HepG2 (cell line): Measurements from ENCODE around the gene CFAP61. TPM values are rescaled to one million over a fixed set of nuclear protein-coding genes. Genes with fewer than 3 reads are reported as not detected.

Experiments used
- ATAC-seq: fragments of 200-7000 bp; cut with Tn5 transposase; 3 replicates; pipeline ENCODE4 v1.9.1; 2020; ENCODE audit warnings: mild to moderate bottlenecking, moderate library complexity
- BruUV-seq: library from RNA; stranded (reverse); fragments of 400-500 nt; replicated peaks from 2 replicates; lab custom pipeline; 2021; lab: Mats Ljungman, UMichigan
- CTCF ChIA-PET: fragments of 300-600 bp; formaldehyde crosslinking; extraction: SDS; loops from one replicate; lab custom pipeline; 2021; ENCODE audit warnings: low total read pairs, inconsistent platforms, low intra/inter-chr PET ratio; lab: Yijun Ruan, JAX
- POLR2A ChIA-PET: fragments of 350-600 bp; sonication (Branson Sonifier 250); formaldehyde crosslinking; loops from one replicate; lab custom pipeline; 2020; ENCODE audit warnings: antibody characterized with exemption, inconsistent platforms; lab: Yijun Ruan, JAX
- DNase-seq: peaks from one replicate; pipeline ENCODE4 v3.0.0-alpha.2; 2015; ENCODE audit warnings: low spot score
- FAIRE-seq: peaks from 3 replicates; lab custom pipeline; 2011; peaks lifted over from hg19 to GRCh38; lab: Jason Lieb, UNC
- H2AFZ ChIP-seq: one replicate; pipeline ENCODE4 v1.6.1; 2011; ENCODE audit warnings: low read length, inconsistent platforms
- H3K27ac ChIP-seq: fragments of 300-600 bp; 3 replicates; pipeline ENCODE4 v1.8.0; 2011; ENCODE audit warnings: mixed run types, mild to moderate bottlenecking, mixed read lengths, low read length, inconsistent platforms; ENCODE audit not compliant: insufficient read depth; ENCODE audit errors: extremely low read length
- H3K27me3 ChIP-seq, 2 experiments: fragments of 200-600 bp in 1 of 2; 2 replicates in 1 of 2; 3 replicates in 1 of 2; pipeline versions ENCODE4 v1.6.0 to v1.8.0; 2011; ENCODE audit warnings: low read length in 2 of 2, mild to moderate bottlenecking in 2 of 2, moderate library complexity in 2 of 2, inconsistent platforms in 1 of 2; ENCODE audit not compliant: insufficient read depth in 2 of 2, control insufficient read depth in 1 of 2
- H3K36me3 ChIP-seq, 2 experiments: fragments of 200-600 bp in 1 of 2; replicated peaks in 1 of 2; 2 replicates in 1 of 2; 3 replicates in 1 of 2; pipeline versions ENCODE4 v1.5.1 to v1.8.0; 2011; ENCODE audit warnings: low read length in 2 of 2, inconsistent platforms in 1 of 2; ENCODE audit not compliant: insufficient read depth in 2 of 2, control insufficient read depth in 1 of 2
- H3K4me1 ChIP-seq: 2 replicates; pipeline ENCODE4 v1.5.1; 2012; ENCODE audit warnings: low read length, inconsistent platforms; ENCODE audit not compliant: insufficient read depth
- H3K4me2 ChIP-seq: 2 replicates; pipeline ENCODE4 v1.6.0; 2011; ENCODE audit warnings: low read depth, low read length, inconsistent platforms
- H3K4me3 ChIP-seq, 3 experiments: fragments of 200-600 bp in 1 of 3; sonication (generic), shearing (Covaris generic) in 1 of 3; replicated peaks in 1 of 3; 2 replicates each; pipeline ENCODE4 v1.5.1; 2011 to 2016; ENCODE audit warnings: low read length in 3 of 3, inconsistent platforms in 2 of 3, low read depth in 2 of 3, mild to moderate bottlenecking in 2 of 3, control low read depth in 1 of 3, mixed read lengths in 1 of 3; ENCODE audit not compliant: insufficient read depth in 1 of 3
- H3K79me2 ChIP-seq: one replicate; pipeline ENCODE4 v1.6.1; 2011; ENCODE audit warnings: low read length, inconsistent platforms; ENCODE audit not compliant: insufficient read depth
- H3K9ac ChIP-seq: 2 replicates; pipeline ENCODE4 v1.6.0; 2011; ENCODE audit warnings: mild to moderate bottlenecking, low read depth, low read length, inconsistent platforms; ENCODE audit not compliant: insufficient read depth
- H3K9me3 ChIP-seq: 2 replicates; pipeline ENCODE4 v1.5.1; 2012; ENCODE audit warnings: mild to moderate bottlenecking, low read length
- H4K20me1 ChIP-seq: 2 replicates; pipeline ENCODE4 v1.6.0; 2011; ENCODE audit warnings: inconsistent platforms, mild to moderate bottlenecking, low read length, moderate library complexity; ENCODE audit not compliant: insufficient read depth
- ARID2 ChIP-seq: sonication (generic); formaldehyde crosslinking; IDR thresholded peaks from 2 replicates; pipeline ENCODE4 v1.8.1; 2022; ENCODE audit warnings: mild to moderate bottlenecking, missing genetic modification reagents, borderline replicate concordance
- HHEX ChIP-seq: IDR thresholded peaks from 2 replicates; pipeline ENCODE4 v1.6.1; 2016; ENCODE audit warnings: control low read depth
- NFE2 ChIP-seq: sonication (generic); formaldehyde crosslinking; IDR thresholded peaks from 2 replicates; pipeline ENCODE4 v1.4.0; 2020; ENCODE audit warnings: missing genetic modification reagents
- POLR2A ChIP-seq, 2 experiments: IDR thresholded peaks; 2 replicates each; pipeline ENCODE4 v1.6.1; 2011; ENCODE audit warnings: low read depth in 2 of 2, low read length in 2 of 2, mild to moderate bottlenecking in 1 of 2, moderate library complexity in 1 of 2; ENCODE audit not compliant: insufficient read depth in 1 of 2
- REPIN1 ChIP-seq: sonication (generic); formaldehyde crosslinking; IDR thresholded peaks from 2 replicates; pipeline ENCODE4 v1.8.0; 2022; ENCODE audit warnings: missing genetic modification reagents, low read depth, mild to moderate bottlenecking, borderline replicate concordance
- SRF ChIP-seq: IDR thresholded peaks from 2 replicates; pipeline ENCODE4 v1.6.1; 2011; ENCODE audit warnings: mild to moderate bottlenecking, low read depth, low read length, moderate library complexity
- TCF7L2 ChIP-seq: IDR thresholded peaks from 2 replicates; pipeline ENCODE4 v1.6.1; 2011; ENCODE audit warnings: mild to moderate bottlenecking, low read depth, low read length, moderate library complexity
- TEAD2 ChIP-seq: sonication (generic); formaldehyde crosslinking; IDR thresholded peaks from 2 replicates; pipeline ENCODE4 v1.9.0; 2021; ENCODE audit warnings: missing genetic modification reagents
- TSC22D2 ChIP-seq: sonication (generic); formaldehyde crosslinking; IDR thresholded peaks from 2 replicates; pipeline ENCODE4 v1.5.1; 2020; ENCODE audit warnings: missing genetic modification reagents, mild to moderate bottlenecking, borderline replicate concordance
- ZFX ChIP-seq: sonication (generic); formaldehyde crosslinking; IDR thresholded peaks from 2 replicates; pipeline ENCODE4 v1.4.0; 2020; ENCODE audit warnings: mild to moderate bottlenecking, low read depth, missing genetic modification reagents, moderate library complexity
- ZNF124 ChIP-seq: sonication (generic); formaldehyde crosslinking; IDR thresholded peaks from 2 replicates; pipeline ENCODE4 v1.4.0; 2020; ENCODE audit warnings: missing genetic modification reagents
- ZNF431 ChIP-seq: sonication (generic); formaldehyde crosslinking; IDR thresholded peaks from 2 replicates; pipeline ENCODE4 v1.9.0; 2022; ENCODE audit warnings: missing genetic modification reagents, low read depth, mild to moderate bottlenecking, borderline replicate concordance
- ZNF468 ChIP-seq: sonication (generic); formaldehyde crosslinking; IDR thresholded peaks from 2 replicates; pipeline ENCODE4 v1.8.0; 2022; ENCODE audit warnings: mild to moderate bottlenecking, moderate library complexity, missing genetic modification reagents
- ZNF616 ChIP-seq: sonication (generic); formaldehyde crosslinking; IDR thresholded peaks from 2 replicates; pipeline ENCODE4 v1.5.0; 2020; ENCODE audit warnings: low read depth, mild to moderate bottlenecking, missing genetic modification reagents
- ZNF652 ChIP-seq: IDR thresholded peaks from 2 replicates; pipeline ENCODE4 v1.6.1; 2016; ENCODE audit warnings: low read depth, borderline replicate concordance
- ZNF792 ChIP-seq: IDR thresholded peaks from 2 replicates; pipeline ENCODE4 v1.6.1; 2016
- ZNF83 ChIP-seq: sonication (generic); formaldehyde crosslinking; IDR thresholded peaks from 2 replicates; pipeline ENCODE4 v1.4.0; 2020; ENCODE audit warnings: missing genetic modification reagents, mild to moderate bottlenecking, borderline replicate concordance
- ZSCAN31 ChIP-seq: sonication (generic); formaldehyde crosslinking; IDR thresholded peaks from 2 replicates; pipeline ENCODE4 v1.5.0; 2020; ENCODE audit warnings: low read depth, mild to moderate bottlenecking, missing genetic modification reagents
- ZSCAN9 ChIP-seq: IDR thresholded peaks from 2 replicates; pipeline ENCODE4 v1.6.1; 2016; ENCODE audit warnings: borderline replicate concordance
- WGBS: methylation state at CpG from one replicate; pipeline ENCODE4 v1.1.6; 2017; ENCODE audit warnings: low lambda C conversion rate; 5-methylcytosine and 5-hydroxymethylcytosine counted together
- in situ Hi-C: cut with HindIII; loops from 2 replicates; pipeline ENCODE4 v1.10.0; 2017; ENCODE audit warnings: low pct_unique_long_range_greater_than_20kb; ENCODE audit not compliant: extremely low pct_ligation_motif_present
- intact Hi-C: fragments of 100-400 bp; cut with micrococcal nuclease; formaldehyde crosslinking; loops from one replicate; pipeline ENCODE4 v1.10.0; 2022; ENCODE audit not compliant: unreplicated experiment
- polyA plus RNA-seq, 8 experiments: library from polyadenylated mRNA; depleted of rRNA in 3 of 8; stranded (reverse) in 7 of 8; unstranded in 1 of 8; fragments of >200 nt; fragmentation: Illumina TruSeq in 4 of 8; extraction: Trizol in 4 of 8; gene quantifications; 2 replicates each; pipeline versions ENCODE4 v1.2.1 to v1.2.3, GENCODE V29; 2011 to 2016; ENCODE audit warnings: low read depth in 4 of 8, missing spikeins in 1 of 8, mixed read lengths in 1 of 8; ENCODE audit not compliant: insufficient read depth in 1 of 8
- total RNA-seq, 5 experiments: library from RNA; depleted of rRNA; stranded (reverse); fragments of >200 nt; fragmentation: Illumina TruSeq; extraction: Trizol; gene quantifications; 2 replicates each; pipeline ENCODE4 v1.2.3, GENCODE V29; 2016; ENCODE audit warnings: low read depth in 1 of 5
- TF ChIP-seq, protein P1 (sequence below): sonication (generic); formaldehyde crosslinking; IDR thresholded peaks from 2 replicates; pipeline ENCODE4 v1.5.1; 2020; ENCODE audit warnings: mild to moderate bottlenecking, missing genetic modification reagents, borderline replicate concordance
- TF ChIP-seq, protein P2 (sequence below): sonication (generic); formaldehyde crosslinking; IDR thresholded peaks from 2 replicates; pipeline ENCODE4 v1.4.0; 2020; ENCODE audit warnings: missing genetic modification reagents
- TF ChIP-seq, protein P3 (sequence below): sonication (generic); formaldehyde crosslinking; IDR thresholded peaks from 2 replicates; pipeline ENCODE4 v1.5.0; 2020; ENCODE audit warnings: missing genetic modification reagents
- TF ChIP-seq, protein P4 (sequence below): sonication (generic); formaldehyde crosslinking; conservative IDR thresholded peaks from 2 replicates; pipeline ENCODE4 v1.4.0; 2020; ENCODE audit warnings: missing genetic modification reagents
- TF ChIP-seq, protein P5 (sequence below): sonication (generic); formaldehyde crosslinking; IDR thresholded peaks from 2 replicates; pipeline ENCODE4 v1.5.0; 2020; ENCODE audit warnings: missing genetic modification reagents

Gene CFAP61
- total and polyA plus RNA-seq, 2 of the 13 experiments (the other 11 are each of a cell fraction or from before 2014, with no cell fraction given): 0.27 TPM; not detected in 1

DNA sequence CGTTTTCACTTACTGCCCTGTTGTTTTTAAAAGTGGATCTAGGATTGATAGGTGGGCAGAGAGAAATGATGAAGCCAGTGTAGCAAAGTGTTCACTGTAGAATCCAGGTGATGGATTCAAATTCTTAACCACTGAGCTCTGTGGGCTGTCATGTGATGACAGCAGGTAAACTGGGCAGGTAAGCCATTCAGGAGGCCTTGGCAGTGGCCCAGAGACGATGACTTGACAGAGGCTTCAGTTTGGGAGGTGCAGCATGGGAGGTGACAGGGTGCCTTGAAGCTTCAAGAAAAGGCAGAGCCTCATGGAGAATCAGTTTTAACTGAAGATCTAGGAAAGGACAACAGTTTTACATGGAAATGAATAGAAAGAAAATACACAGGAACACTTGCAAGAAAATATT is 33.2 kb upstream of the CFAP61 start:
- Histone ChIP-seq H4K20me1 (peaks cover 5% of the 10 kb centered on the region), H3K27me3 (no peaks in the 10 kb centered on the region; a peak in 1 of 5 replicates), H3K9me3 (no peaks in the 10 kb centered on the region), H3K4me3 (peak overlapping the region in 1 of 3 experiments; percentile 95; a peak in 1 of 6 replicates), H3K79me2 (peaks cover 68% of the 10 kb centered on the region), H3K36me3 (peaks cover 6 to 33% of the 10 kb centered on the region in 2 experiments), H2AFZ (no peak overlapping the region), H3K4me1 (peaks cover 64% of the 10 kb centered on the region), H3K4me2 (peak overlapping the region; percentile 96), H3K9ac (peak overlapping the region; percentile 92), H3K27ac (peak overlapping the region; percentile 82)
- in situ Hi-C loops: no loop called here
- CTCF ChIA-PET: no interaction called here
- intact Hi-C loops: no loop called here
- ATAC-seq: no peak
- BruUV-seq: no TSS peak
- POLR2A ChIA-PET: interaction anchor here (2.8 kb wide), 1 partner anchor 33 kb away, joined by 7 read pairs; the partner anchor contains the start of genes CFAP61 and CRNKL1
- 87% methylated on average over 2 of the region's 2 CpGs for WGBS
- DNase-seq: no peak
- FAIRE-seq: no peak
- no peak for TF ChIP-seq REPIN1 (CRISPR knock-in tag)
- no peak for TF ChIP-seq ZNF652 (CRISPR knock-in tag)
- 0 out of 2 replicates have a peak, but pooled peaks have one; percentile 12 for TF ChIP-seq ZNF792
- no peak for TF ChIP-seq ARID2 (CRISPR knock-in tag)
- no peak for TF ChIP-seq TEAD2 (CRISPR knock-in tag)
- no peak for TF ChIP-seq SRF
- no peak for TF ChIP-seq ZNF83 (CRISPR knock-in tag)
- TF ChIP-seq POLR2A (IDR thresholded peaks at IDR 0.05; ENCODE audit: insufficient read depth in 1 of 2, low read depth in 2 of 2, low read length in 2 of 2): 0 out of 4 replicates have a peak, but pooled peaks of 1 of the 2 experiments have one; percentile 26
- TF ChIP-seq, protein P1, sequence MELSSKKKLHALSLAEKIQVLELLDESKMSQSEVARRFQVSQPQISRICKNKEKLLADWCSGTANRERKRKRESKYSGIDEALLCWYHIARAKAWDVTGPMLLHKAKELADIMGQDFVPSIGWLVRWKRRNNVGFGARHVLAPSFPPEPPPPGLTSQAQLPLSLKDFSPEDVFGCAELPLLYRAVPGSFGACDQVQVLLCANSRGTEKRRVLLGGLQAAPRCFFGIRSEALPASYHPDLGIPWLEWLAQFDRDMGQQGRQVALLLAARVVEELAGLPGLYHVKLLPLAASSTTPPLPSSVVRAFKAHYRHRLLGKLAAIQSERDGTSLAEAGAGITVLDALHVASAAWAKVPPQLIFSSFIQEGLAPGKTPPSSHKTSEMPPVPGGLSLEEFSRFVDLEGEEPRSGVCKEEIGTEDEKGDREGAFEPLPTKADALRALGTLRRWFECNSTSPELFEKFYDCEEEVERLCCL: no peak
- TF ChIP-seq ZNF616 (CRISPR knock-in tag): no peak
- TF ChIP-seq HHEX: 0 out of 2 replicates have a peak, but pooled peaks have one; percentile 11
- peak; percentile 33; the same call in 1 of the 2 replicates for TF ChIP-seq NFE2
- no peak for TF ChIP-seq ZNF431 (CRISPR knock-in tag)
- no peak for TF ChIP-seq TSC22D2 (CRISPR knock-in tag)
- TF ChIP-seq, protein P2, sequence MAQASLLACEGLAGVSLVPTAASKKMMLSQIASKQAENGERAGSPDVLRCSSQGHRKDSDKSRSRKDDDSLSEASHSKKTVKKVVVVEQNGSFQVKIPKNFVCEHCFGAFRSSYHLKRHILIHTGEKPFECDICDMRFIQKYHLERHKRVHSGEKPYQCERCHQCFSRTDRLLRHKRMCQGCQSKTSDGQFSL (CRISPR knock-in tag): no peak
- no peak for TF ChIP-seq ZSCAN9
- TF ChIP-seq, protein P3, sequence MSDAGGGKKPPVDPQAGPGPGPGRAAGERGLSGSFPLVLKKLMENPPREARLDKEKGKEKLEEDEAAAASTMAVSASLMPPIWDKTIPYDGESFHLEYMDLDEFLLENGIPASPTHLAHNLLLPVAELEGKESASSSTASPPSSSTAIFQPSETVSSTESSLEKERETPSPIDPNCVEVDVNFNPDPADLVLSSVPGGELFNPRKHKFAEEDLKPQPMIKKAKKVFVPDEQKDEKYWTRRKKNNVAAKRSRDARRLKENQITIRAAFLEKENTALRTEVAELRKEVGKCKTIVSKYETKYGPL: no peak
- no peak for TF ChIP-seq ZSCAN31 (CRISPR knock-in tag)
- TF ChIP-seq ZNF468: no peak
- TF ChIP-seq ZFX (CRISPR knock-in tag): no peak
- TF ChIP-seq, protein P4, sequence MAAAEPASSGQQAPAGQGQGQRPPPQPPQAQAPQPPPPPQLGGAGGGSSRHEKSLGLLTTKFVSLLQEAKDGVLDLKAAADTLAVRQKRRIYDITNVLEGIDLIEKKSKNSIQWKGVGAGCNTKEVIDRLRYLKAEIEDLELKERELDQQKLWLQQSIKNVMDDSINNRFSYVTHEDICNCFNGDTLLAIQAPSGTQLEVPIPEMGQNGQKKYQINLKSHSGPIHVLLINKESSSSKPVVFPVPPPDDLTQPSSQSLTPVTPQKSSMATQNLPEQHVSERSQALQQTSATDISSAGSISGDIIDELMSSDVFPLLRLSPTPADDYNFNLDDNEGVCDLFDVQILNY (CRISPR knock-in tag): no peak
- no peak for TF ChIP-seq ZNF124 (CRISPR knock-in tag)
- TF ChIP-seq TCF7L2: no peak
- TF ChIP-seq, protein P5, sequence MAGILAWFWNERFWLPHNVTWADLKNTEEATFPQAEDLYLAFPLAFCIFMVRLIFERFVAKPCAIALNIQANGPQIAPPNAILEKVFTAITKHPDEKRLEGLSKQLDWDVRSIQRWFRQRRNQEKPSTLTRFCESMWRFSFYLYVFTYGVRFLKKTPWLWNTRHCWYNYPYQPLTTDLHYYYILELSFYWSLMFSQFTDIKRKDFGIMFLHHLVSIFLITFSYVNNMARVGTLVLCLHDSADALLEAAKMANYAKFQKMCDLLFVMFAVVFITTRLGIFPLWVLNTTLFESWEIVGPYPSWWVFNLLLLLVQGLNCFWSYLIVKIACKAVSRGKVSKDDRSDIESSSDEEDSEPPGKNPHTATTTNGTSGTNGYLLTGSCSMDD (CRISPR knock-in tag): no peak
